Fibroblast of pulmonary artery (primary cell): ENCODE results near the gene F12.

Experiments
- DNase-seq: peaks from one replicate; pipeline ENCODE4 v3.0.0-alpha.2; 2010; ENCODE audit warnings: low read depth
- H3K4me3 ChIP-seq: replicated peaks from 2 replicates; pipeline ENCODE4 v1.5.1; 2011; ENCODE audit warnings: low read depth, mild to moderate bottlenecking, control low read depth, low read length, moderate library complexity
- TF ChIP-seq, protein P1 (sequence below): IDR thresholded peaks from 2 replicates; pipeline ENCODE4 v1.5.1; 2011; ENCODE audit warnings: mild to moderate bottlenecking, control low read depth, low read length, inconsistent platforms; ENCODE audit errors: missing control alignments

F12 gene

DNA sequence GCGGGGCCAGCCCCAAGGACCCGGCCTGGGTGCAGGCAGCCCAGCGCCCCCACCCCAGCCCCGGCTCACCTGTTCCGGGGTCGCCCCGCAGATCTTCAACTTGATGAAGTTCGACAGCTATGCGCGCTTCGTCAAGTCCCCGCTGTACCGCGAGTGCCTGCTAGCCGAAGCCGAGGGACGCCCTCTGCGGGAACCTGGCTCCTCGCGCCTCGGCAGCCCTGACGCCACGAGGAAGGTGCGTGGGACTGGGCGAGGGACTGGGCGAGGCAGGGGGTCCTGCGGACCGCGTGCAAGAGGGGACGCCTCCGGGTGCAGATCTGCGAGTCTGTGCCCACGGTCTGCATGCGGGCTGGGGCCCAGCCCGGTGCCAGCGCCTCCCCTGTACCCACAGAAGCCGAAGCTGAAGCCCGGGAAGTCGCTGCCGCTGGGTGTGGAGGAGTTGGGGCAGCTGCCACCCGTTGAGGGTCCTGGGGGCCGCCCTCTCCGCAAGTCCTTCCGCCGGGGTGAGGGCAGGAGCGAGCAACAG lies 42.0 kb downstream of the F12 start:
- peak overlapping the region; percentile 52 for H3K4me3 ChIP-seq
- DNase-seq, result no peak
- TF ChIP-seq, protein P1, sequence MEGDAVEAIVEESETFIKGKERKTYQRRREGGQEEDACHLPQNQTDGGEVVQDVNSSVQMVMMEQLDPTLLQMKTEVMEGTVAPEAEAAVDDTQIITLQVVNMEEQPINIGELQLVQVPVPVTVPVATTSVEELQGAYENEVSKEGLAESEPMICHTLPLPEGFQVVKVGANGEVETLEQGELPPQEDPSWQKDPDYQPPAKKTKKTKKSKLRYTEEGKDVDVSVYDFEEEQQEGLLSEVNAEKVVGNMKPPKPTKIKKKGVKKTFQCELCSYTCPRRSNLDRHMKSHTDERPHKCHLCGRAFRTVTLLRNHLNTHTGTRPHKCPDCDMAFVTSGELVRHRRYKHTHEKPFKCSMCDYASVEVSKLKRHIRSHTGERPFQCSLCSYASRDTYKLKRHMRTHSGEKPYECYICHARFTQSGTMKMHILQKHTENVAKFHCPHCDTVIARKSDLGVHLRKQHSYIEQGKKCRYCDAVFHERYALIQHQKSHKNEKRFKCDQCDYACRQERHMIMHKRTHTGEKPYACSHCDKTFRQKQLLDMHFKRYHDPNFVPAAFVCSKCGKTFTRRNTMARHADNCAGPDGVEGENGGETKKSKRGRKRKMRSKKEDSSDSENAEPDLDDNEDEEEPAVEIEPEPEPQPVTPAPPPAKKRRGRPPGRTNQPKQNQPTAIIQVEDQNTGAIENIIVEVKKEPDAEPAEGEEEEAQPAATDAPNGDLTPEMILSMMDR, result no peak

GRCh38 chr5:177366528-177367322 lies 42.6 kb downstream of the F12 start:
- peak overlapping the region; percentile 52 for H3K4me3 ChIP-seq
- TF ChIP-seq, protein P1, result no peak
- DNase-seq, result peak; percentile 86

- DNase-seq, result no peak
- TF ChIP-seq, protein P1, result no peak
- no peak overlapping the region for H3K4me3 ChIP-seq
These were observed 43.4 kb downstream of the F12 start for GRCh38 chr5:177365845-177366527.

DNA sequence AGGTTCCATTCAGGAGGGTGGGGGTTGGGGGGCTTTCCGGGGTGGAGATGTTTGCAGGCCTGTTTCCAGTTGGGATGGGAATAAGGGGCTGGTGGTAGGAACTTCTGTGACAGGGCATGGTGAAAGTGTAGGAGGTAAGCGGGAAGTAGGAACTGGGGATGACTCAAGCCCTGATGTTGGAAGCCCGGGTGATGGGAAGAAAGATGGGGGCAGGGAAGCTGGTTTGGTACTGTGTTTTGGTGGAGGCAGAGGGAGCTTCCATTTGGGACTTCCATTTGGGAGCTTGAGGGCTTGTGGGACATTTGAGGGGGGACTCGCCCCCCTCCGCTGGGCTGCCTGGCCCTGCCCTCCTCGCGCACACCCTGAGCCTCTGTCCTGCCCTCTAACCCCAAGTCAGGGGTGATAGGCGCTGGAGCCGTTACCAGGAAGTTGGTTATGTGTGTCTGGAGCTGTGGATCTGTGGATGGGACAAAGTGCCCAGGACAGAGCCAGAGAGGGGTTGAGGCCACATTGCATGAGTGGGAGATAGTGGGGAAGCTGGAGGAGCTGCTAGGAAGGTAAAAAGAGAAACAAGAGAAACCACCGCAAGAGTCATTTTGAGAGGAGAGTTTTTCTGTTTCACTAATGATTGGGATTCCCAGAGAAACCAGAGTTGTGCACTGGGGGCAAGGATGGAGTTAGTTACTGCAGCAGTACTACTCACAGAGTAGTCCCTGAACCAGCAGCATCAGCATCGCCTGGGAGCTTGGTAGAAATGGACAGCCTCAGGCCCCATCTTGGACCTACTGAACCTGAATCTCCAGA lies 45.0 kb downstream of the F12 start:
- peak; percentile 43 for DNase-seq
- H3K4me3 ChIP-seq, result no peak overlapping the region
- TF ChIP-seq, protein P1, result no peak

DNA sequence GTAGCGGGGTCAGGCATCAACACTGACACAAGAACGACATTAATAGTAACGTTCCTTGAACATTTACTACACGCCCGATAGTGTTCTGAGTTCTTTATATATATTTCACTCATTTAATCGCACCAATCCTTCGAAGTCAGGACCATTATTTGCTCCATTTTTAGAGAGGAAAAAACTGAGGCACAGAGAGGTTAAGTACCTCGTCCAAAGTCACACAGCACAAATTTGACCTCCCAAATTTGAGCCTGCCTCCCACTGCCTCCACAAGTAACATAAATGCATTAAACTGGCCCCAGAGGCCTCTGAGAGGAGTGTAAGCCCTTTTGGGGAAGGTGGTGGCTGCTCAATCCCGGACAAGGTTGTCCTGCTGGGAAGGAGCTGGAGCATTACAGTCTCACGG lies 45.8 kb downstream of the F12 start:
- peak overlapping the region; percentile 44 for H3K4me3 ChIP-seq
- DNase-seq, result no peak
- TF ChIP-seq, protein P1, result no peak

DNA sequence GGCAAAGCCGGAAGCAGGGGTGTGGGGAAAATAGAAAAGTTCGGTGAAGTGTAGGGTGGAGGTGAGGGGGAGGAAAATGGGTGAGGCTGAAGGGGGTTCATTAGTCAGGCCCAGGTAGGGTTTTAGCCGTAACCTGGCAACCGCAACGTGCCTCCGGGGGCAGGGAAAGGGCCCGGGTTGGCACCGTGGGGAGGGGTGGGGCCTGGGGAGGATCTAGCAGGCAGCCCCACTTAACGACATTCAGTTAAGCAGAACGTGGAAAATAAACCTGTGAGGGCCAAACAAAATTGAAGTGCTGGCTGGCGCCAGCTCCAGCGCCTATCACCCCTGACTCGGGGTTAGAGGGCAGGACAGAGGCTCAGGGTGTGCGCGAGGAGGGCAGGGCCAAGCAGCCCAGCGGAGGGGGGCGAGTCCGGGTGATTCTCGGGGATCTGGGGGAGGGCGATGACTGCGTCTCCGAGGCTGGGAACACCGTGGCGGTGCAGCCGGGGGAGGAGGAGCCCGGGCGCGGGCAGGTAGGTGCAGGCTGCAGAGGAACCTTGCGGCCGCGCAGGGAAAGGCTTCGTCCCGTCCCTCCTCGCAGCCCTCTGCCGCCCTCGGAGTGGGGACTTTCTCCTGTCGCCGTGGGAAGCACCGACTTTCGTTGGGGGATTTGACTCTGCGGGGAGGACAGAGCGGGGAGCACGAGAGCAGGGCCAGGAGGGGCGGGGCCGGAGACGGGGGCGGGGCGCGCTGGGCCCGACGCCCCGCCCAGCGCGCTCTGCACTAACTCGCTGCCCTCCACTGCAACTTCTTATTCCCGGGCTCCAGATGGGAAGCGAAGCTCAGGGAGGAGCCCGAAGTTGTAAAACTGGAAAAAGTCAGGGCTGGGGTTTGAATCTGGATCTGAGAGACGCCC lies 46.5 kb downstream of the F12 start:
- peak; percentile 40 for DNase-seq
- H3K4me3 ChIP-seq, result peak overlapping the region; percentile 44
- TF ChIP-seq, protein P1, result no peak
